Activated T-cell treated with anti-CD3 and anti-CD28 coated beads for 48 hours (primary cell): ENCODE results near the gene FMN1.

Source experiments
- DNase-seq: peaks from one replicate; pipeline ENCODE4 v3.0.0-alpha.2; 2020; ENCODE audit warnings: low read depth

FMN1 gene

DNA sequence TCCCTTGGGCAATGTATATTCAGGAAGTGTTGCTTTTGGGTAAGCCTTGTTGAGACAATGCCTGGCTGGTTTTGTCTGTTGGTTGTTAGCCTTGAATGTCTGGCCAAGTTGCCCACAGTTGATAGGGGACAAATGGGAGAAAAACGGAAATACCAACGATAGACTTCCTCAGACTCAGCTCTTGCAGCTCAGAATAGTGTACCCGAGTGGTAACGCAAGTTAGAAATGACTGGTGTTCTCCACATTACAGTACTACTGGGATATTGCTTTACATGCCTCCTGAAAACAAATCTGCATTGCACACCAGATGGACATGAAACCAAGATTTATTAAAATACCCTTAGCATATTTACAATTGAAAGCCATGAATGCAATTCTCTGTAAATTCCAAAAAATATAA lies 429.3 kb downstream of the FMN1 start:
- no peak for DNase-seq

DNA sequence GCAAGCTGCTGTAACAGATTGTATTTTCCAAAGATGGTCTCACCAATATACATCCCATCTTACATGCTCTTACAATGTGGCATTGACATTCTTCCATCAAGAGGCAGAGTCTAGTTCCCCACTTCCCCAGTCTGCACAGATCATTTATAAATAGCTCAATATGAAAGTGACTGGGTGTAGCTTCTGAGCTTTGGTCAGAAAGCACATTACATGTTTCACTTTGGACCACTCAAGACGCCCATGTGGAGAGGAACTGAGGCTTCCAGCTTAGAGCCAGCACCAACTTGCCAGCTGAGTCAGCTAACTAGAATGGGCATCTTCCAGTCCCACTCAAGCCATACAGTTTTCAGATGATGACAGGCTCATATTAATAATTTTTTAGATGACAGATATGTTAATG lies 431.2 kb downstream of the FMN1 start:
- no peak for DNase-seq

DNA sequence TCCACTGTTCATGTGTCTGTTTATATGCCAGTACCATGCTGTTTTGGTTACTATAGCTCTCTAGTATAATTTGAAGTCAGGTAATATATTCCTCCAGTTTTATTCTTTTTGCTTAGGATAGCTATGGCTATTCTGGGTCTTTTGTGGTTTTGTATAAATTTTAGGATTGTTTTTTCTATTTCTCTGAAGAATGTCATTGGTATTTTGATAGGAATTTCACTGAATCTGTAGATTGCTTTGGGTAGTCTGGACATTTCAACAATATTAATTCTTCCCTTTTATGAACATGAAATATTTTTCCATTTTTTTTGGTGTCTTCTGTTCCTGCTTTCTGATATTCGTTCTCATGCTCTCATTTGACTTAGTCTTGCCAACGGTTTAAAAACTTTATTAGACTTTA lies 437.1 kb downstream of the FMN1 start:
- DNase-seq, result no peak

DNA sequence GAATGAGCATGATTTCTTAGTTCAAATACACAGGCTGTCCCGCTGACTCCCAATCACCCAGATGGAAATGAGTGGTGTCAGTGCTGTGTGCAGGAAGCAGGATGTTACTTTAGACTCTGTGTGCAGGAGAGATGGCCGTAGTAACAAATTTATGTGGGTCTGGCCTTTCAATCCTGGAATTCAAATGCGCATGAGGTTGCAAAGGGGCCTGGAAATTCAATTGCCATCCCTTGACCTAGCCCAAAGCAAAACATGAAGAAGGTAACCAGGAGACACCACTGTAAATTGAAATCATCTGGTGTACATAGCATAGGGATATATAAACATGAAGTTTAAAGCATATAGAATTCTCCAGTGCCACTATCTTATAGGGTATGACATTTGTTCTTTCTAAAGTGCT lies 443.5 kb downstream of the FMN1 start:
- no peak for DNase-seq

DNA sequence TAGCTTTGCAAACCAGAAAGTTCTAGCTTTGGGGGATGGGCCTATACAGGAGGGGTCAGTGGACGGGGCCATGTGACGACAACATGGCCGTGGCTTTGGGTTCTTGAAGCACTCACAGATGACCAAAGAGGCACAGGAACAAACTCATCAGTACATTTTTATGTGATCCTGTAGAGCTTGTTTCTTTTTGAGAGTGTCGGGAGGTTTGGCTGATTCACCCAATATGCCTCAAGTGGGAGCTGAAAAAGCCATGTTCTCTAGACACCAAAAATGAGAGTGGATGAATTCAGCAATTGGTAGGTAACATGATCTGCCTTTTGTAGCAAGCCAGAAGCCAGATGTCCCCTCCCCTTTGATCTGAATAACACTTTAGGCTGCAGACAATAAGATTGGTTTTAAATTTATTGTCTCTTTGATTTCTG lies 446.6 kb downstream of the FMN1 start:
- no peak for DNase-seq

DNA sequence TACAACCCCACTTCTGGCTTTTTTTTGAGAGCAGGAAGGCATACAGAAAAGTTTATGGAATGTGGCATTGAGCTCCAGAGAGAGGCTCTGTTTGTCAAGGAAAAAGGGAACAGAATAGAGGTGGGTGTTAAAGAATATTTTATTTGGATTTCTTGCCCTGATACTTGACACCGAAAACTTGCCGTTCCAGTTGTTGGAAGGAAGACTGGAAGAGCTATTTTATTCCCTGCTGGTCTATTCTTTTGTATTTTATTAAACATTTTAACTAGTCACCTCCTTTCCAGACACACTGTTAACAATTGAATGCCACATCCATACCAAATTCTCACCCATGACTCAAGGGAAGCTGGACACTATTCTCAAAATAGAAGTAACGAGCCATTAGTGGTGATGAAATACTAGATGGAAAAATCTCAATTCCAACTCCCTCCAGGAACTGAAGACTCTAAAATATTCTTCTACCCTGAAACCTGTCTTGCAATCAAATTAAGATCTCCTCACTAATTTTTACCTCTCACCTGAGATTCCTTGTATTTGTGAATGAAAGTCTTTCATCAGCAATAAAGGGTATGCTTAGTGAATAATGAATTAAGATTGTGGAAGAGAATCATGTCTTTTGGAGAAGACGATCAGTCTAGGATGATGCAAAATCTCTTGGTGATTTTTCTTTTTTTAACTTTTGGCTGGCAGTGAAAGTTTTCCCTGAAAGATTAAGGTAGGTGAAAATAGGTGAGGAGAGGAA lies 448.2 kb downstream of the FMN1 start:
- no peak for DNase-seq

DNA sequence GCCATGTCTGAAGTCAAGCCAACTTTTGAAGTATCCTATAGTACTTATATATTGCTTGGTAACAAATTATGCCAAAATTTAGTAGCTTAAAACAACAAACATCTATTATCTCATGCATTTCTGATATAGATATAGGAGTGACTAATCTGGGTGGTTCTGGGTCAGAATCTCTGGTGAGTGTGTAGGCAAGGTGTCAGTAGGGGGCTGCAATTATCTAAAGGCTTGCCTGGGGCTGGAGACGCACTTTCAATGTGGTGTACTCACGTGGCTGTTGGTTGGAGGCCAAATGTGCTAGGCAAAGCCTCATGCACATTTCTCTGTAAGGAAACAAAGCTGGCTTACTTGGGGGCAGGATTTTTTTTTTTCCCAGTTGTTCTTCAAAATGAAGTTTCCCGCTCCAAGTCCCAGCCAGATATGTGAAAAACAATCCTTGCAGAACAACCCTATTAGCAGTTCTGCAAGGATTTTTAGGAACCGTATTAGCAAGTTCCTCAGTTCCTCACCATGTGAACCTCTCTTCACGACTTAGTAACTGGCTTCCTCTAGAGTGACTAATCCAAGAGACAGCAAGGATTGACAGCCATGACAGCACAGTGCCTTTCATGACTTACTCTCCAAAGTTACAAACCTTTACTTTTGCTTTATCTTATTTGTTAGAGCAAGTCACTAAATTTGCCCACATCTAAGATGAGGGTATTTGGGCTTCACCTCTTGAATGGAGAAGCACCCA lies 450.9 kb downstream of the FMN1 start:
- DNase-seq, result no peak

DNA sequence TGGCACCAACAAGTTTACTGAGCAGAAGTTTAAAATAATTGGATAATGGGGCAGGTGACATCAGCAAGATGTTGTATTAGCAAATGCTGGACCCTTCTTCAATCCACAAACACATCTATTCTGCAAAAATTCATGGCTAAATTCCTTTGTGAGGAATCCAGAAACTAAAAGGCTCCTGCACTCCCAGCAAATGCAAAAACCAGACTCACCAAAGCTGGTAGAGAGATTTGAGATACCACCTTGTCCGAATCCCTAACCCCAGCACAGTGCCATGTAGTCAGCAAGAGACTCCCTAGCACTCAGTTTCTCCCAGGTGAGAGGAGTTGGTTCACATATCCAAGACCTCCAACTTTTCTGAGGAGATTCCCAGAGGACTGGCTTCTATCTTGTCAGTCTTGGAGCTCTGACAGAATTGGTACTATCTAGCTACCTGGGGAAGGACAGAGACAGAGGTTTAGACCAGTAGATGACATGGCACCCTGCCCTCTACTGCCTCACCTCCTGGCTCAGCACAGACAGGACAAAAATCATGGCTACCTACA lies 454.9 kb downstream of the FMN1 start:
- DNase-seq, result no peak

DNA sequence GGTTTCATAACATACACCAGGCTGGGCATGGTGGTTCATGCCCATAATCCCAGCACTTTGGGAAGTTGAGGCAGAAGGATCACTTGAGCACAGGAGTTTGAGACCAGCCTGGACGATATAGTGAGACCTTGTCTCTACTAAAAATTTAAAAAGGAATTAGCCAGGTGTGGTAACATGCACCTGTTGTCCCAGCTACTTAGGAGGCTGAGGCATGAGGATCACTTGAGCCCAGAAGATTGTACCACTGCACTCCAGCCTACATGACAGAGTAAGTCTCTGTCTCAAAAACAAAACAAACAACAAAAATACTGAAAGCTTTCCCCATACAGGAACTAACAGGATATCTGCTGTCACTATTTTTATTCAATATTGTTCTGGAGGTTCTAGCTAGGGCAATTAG lies 455.8 kb downstream of the FMN1 start:
- no peak for DNase-seq

DNA sequence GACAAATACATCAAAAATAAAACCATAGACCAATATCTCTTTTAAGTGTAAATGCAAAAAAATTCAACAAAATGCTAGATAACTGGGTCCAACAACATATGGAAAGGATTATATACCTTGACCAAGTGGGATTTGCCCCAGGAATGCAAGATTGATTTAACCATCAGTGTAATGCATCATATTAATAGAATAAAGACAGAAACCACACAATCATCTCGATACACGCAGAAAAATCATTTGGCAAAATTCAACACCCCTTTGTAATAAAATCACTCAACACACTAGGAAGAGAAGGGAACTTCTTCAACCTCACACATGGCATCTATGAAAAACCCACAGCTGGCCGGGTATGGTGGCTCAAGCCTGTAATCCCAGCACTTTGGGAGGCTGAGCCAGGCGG lies 457.2 kb downstream of the FMN1 start:
- DNase-seq, result no peak

DNA sequence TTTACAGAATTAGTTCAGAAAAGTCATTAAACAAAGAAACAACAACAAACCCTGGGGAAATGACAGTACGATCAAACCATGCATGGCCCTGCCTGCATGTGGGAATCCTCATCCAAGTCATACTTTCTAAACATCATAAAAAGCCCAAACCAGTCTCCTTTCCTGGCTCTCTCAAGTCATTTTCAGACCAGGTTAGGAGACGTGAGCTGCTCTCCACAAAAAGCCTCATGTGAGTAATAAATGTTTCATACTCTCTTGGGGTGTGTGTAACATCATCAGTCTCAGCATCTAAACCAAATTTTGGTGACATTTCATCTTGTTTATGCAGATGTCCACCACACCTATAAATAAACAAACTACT lies 457.8 kb downstream of the FMN1 start:
- no peak for DNase-seq

DNA sequence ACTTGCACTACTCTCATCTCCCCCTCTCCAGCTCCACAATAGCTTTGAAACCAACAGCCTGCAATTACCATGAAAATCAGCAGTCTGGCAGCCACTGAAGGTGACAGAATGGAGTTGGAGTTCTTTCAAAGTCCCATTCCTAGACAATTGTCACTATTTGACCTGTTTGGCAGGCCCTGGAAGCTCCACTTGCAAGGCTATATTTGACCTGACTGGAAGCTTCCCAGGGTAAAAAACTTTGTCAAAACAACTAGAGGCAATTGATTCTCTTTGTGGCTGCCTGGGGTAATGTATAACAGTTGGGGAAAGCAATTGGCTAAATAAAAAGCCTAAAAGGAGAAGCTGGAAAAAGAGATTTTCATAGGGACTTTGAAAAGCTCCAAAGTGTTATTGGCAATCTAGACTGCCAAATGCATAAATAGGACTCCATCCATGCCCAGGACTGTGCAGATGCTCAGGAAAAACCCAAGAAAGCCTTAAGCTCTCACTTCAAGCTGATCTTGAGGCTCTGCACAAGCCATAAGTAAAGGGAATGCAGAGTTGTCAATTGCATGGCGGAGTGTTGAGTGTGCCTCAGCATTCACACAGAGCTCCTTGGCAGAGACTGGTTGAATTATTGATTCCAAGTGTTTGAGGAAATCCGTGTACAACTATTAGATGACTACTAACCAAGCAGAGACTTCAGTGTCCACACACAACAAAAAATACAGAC lies 458.4 kb downstream of the FMN1 start:
- DNase-seq, result no peak

DNA sequence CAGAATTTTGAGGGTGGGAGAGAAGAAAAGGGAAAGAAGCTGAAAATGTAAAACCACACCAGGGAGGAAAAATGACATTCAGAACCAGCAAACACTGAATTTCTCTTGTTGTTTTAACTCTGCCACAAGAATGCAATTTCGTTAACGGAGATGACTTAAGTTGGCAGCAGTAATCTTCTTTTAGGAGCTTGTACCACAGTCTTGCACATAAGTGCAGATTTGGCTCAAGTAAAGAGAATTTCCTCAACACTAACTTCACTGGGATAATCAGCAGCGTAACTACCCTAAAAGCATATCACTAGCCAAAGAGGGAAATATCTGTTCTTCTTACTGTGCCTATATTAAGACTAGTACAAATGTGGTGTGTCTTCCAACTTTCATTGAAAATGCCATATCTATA lies 461.2 kb downstream of the FMN1 start:
- DNase-seq, result no peak

DNA sequence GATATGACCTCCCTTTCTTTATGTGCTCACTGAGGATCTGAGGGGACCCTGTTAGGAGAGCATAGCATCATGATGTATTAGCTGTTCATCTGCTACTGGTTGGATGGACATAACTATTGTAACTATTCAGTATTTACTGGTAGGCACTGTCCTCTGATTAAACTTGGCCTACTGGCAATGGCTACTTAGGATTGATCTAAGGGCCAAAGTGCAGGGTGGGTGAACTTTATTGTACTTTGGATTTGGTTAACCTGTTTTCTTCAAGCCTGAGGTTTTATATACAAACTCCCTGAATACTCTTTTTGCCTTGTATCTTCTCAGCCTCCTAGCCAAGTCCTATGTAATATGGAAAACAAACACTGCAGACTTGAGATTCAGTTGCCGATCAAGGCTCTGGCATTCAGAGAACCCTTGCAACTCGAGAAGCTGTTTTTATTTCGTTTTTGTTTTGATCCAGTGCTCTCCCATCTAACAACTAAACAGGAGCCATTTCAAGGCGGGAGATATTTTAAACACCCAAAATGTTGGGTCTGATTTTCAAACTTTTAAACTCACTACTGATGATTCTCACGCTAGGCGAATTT lies 461.8 kb downstream of the FMN1 start:
- no peak for DNase-seq

DNA sequence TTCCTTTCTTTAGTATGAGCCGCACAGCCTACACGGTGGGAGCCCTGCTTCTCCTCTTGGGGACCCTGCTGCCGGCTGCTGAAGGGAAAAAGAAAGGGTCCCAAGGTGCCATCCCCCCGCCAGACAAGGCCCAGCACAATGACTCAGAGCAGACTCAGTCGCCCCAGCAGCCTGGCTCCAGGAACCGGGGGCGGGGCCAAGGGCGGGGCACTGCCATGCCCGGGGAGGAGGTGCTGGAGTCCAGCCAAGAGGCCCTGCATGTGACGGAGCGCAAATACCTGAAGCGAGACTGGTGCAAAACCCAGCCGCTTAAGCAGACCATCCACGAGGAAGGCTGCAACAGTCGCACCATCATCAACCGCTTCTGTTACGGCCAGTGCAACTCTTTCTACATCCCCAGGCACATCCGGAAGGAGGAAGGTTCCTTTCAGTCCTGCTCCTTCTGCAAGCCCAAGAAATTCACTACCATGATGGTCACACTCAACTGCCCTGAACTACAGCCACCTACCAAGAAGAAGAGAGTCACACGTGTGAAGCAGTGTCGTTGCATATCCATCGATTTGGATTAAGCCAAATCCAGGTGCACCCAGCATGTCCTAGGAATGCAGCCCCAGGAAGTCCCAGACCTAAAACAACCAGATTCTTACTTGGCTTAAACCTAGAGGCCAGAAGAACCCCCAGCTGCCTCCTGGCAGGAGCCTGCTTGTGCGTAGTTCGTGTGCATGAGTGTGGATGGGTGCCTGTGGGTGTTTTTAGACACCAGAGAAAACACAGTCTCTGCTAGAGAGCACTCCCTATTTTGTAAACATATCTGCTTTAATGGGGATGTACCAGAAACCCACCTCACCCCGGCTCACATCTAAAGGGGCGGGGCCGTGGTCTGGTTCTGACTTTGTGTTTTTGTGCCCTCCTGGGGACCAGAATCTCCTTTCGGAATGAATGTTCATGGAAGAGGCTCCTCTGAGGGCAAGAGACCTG lies 463.5 kb downstream of the FMN1 start:
- DNase-seq, result no peak

DNA sequence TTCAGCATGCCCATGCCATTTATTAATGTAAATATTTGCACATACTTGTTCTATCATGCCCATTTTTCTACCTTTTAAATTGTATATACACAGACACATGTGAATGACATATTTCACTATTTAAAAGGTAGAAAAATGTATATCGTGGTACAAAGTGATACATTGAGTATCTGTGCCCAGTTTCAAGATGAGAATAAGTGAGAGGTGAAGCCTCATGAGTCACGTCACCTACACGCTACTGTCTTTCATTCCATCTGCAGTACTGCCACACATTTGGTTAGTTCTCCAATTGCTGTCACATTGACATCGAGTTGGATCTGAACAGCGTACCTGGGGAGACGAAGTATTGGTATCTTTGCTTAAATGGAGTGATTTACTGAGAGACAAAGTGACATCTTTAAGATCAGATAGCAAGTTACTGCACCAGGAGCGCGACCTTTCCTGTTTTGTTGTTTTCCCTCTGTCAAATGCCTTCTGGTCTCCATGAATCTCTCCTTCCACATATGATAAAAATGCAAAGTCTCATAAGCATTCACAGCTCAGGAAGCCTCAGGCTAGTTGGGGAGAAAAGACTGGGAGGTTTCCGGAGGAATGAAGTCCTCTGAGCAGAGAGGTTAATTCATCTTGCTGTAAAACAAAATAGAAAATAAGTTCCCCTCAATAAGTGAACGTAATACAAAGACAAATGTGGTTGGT lies 464.7 kb downstream of the FMN1 start:
- no peak for DNase-seq

DNA sequence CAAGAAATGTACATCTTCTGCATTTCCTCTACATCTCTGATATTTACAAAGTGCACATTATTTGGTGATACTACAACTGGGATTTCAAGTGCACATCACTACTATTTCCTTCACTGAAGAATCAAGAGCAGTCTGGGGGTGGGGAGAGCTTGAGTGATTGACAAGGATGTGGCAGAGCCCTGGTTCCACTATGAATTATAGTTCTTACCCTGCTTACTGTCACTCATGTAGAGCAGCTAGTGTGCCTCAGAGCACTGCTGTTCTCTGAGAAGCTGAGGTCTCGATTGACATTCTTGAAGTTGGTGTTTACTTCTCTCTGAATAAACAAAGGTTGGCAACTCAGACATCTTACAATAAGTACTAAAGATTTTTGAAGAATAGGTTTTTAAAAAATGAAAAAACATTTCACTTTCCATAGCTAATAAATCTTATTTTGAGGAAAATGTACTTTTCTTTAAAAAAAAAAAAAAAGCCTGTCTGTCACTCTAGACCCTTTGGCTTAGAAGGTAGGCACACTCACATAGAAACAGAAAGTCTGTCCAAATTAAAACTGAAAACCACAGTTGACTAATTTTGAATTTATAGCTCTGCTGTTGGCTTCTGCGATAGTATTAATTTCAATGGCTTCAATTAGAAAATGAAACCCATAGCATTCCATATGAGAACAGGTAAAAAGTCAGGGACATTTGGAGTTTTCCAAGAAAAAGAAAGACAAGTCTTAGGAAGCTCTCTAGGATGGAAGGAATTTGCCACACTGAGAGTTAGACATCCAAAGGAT lies 471.2 kb downstream of the FMN1 start:
- no peak for DNase-seq

DNA sequence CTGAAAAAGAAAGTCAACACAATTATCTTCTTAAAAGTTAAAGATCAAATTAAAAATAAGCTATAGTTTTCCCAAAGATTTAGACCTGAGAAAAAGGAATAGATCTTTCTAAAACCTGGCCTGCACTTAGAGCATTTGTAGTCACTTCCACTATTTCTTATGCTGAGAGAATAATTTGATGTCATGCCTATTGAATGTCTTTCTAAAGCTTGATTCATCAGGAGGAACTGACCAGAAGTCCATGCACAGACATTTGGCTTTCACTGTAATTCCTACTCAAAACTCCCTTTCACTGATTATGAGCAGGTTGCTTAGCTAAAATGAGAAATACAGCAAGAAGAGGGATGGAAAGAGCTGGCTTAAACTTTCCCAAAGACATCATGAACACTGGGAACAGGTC lies 472.4 kb downstream of the FMN1 start:
- DNase-seq, result no peak

DNA sequence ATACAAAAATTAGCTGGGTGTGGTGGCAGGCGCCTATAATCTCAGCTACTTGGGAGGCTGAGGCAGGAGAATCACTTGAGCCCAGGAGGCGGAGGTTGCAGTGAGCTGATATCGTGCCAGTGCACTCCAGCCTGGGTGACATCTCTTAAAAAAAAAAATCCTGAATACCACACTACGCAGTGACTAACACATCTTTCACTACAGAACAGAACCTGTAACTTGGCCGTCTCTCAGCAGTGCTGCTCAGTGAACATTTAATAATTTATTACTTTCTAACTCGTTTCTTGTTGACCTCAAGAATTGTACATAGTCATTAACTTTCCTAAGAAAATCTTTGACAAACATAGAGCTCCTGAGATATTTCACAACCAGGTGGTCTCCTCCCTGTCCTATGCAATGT lies 472.9 kb downstream of the FMN1 start:
- no peak for DNase-seq
